Loucy (cell line): ENCODE data around the gene PRKAR2B.

ENCODE experiments used
- H2AFZ ChIP-seq: fragments of 200-600 bp; sonication (generic); 2 replicates; pipeline ENCODE4 v1.6.0; 2016; ENCODE audit warnings: antibody characterized with exemption, mild to moderate bottlenecking, low read length, moderate library complexity
- H3F3A ChIP-seq: fragments of 200-600 bp; 2 replicates; pipeline ENCODE4 v1.6.0; 2016; ENCODE audit warnings: antibody characterized with exemption, low read depth, mild to moderate bottlenecking
- H3K27me3 ChIP-seq: fragments of 200-600 bp; sonication (generic); 2 replicates; pipeline ENCODE4 v1.6.1; 2014; ENCODE audit warnings: low read length, mild to moderate bottlenecking; ENCODE audit not compliant: insufficient read depth, poor library complexity, severe bottlenecking
- H3K36me3 ChIP-seq: fragments of 200-600 bp; sonication (generic); 2 replicates; pipeline ENCODE4 v1.6.1; 2016; ENCODE audit warnings: low read length; ENCODE audit not compliant: insufficient read depth
- H3K4me1 ChIP-seq: fragments of 200-600 bp; sonication (generic); 2 replicates; pipeline ENCODE4 v1.5.1; 2014; ENCODE audit warnings: low read length, mild to moderate bottlenecking; ENCODE audit not compliant: insufficient read depth, poor library complexity, severe bottlenecking
- H3K4me2 ChIP-seq: fragments of 200-600 bp; sonication (generic); 2 replicates; pipeline ENCODE4 v1.6.0; 2014; ENCODE audit warnings: antibody characterized with exemption, low read length, low read depth, mild to moderate bottlenecking; ENCODE audit not compliant: poor library complexity, severe bottlenecking
- H3K4me3 ChIP-seq: fragments of 200-600 bp; sonication (generic); 2 replicates; pipeline ENCODE4 v1.5.1; 2014; ENCODE audit warnings: low read length, mild to moderate bottlenecking, mixed read lengths; ENCODE audit not compliant: poor library complexity, severe bottlenecking
- H3K79me2 ChIP-seq: fragments of 200-600 bp; sonication (generic); 2 replicates; pipeline ENCODE4 v1.6.1; 2014; ENCODE audit warnings: low read length; ENCODE audit not compliant: insufficient read depth
- H3K9ac ChIP-seq: fragments of 200-600 bp; sonication (generic); 2 replicates; pipeline ENCODE4 v1.6.0; 2014; ENCODE audit warnings: mild to moderate bottlenecking, low read depth, low read length, moderate library complexity; ENCODE audit not compliant: poor library complexity, severe bottlenecking
- H3K9me2 ChIP-seq: fragments of 200-600 bp; sonication (generic); replicated peaks from 2 replicates; pipeline ENCODE4 v1.6.1; 2016; ENCODE audit warnings: low read depth, low read length, mixed read lengths
- H3K9me3 ChIP-seq: fragments of 200-600 bp; sonication (generic); 2 replicates; pipeline ENCODE4 v1.6.1; 2014; ENCODE audit warnings: mild to moderate bottlenecking, antibody characterized with exemption, low read length, low read depth; ENCODE audit not compliant: insufficient read depth
- H4K20me1 ChIP-seq: fragments of 200-600 bp; sonication (generic); 2 replicates; pipeline ENCODE4 v1.6.0; 2014; ENCODE audit warnings: antibody characterized with exemption, low read length, mild to moderate bottlenecking; ENCODE audit not compliant: insufficient read depth, poor library complexity, severe bottlenecking
- CTCF ChIP-seq: fragments of 200-600 bp; sonication (generic); conservative IDR thresholded peaks from 2 replicates; pipeline ENCODE4 v1.5.1; 2014; ENCODE audit warnings: mild to moderate bottlenecking, antibody characterized with exemption, low read length
- EZH2phosphoT487 ChIP-seq: fragments of 200-600 bp; IDR thresholded peaks from 2 replicates; pipeline ENCODE4 v1.6.1; 2018; ENCODE audit warnings: antibody characterized with exemption, mild to moderate bottlenecking, moderate library complexity, borderline replicate concordance

Gene PRKAR2B

GRCh38 chr7:107029764-107030286 is 14.7 kb upstream of the PRKAR2B start:
- H2AFZ ChIP-seq, result no peak overlapping the region
- no peak overlapping the region for H3K9ac ChIP-seq
- TF ChIP-seq CTCF (no peak), EZH2phosphoT487 (no peak)
- H3K9me3 ChIP-seq, result no peaks in the 10 kb centered on the region
- H3K4me1 ChIP-seq, result peaks cover 12% of the 10 kb centered on the region
- H3K36me3 ChIP-seq, result no peaks in the 10 kb centered on the region
- H3K4me3 ChIP-seq, result no peak overlapping the region
- no peaks in the 10 kb centered on the region for H3K9me2 ChIP-seq
- H3K27me3 ChIP-seq, result no peaks in the 10 kb centered on the region
- H3F3A ChIP-seq, result no peaks in the 10 kb centered on the region
- no peaks in the 10 kb centered on the region for H3K79me2 ChIP-seq
- no peaks in the 10 kb centered on the region for H4K20me1 ChIP-seq
- H3K4me2 ChIP-seq, result no peak overlapping the region

GRCh38 chr7:107032050-107032449 is 12.5 kb upstream of the PRKAR2B start:
- TF ChIP-seq CTCF, result no peak
- TF ChIP-seq EZH2phosphoT487, result no peak
- Histone ChIP-seq H3K4me2 (no peak overlapping the region), H3K9me2 (no peaks in the 10 kb centered on the region), H4K20me1 (no peaks in the 10 kb centered on the region), H3F3A (no peaks in the 10 kb centered on the region), H3K79me2 (no peaks in the 10 kb centered on the region), H3K4me1 (peaks cover 14% of the 10 kb centered on the region), H3K27me3 (no peaks in the 10 kb centered on the region), H3K9me3 (no peaks in the 10 kb centered on the region), H3K36me3 (no peaks in the 10 kb centered on the region), H3K9ac (no peak overlapping the region), H3K4me3 (no peak overlapping the region), H2AFZ (no peak overlapping the region)

- Histone ChIP-seq H2AFZ (no peak overlapping the region), H3K36me3 (no peaks in the 10 kb centered on the region), H3K9me2 (no peaks in the 10 kb centered on the region), H3K9me3 (no peaks in the 10 kb centered on the region), H3K4me3 (no peak overlapping the region), H3K4me2 (no peak overlapping the region), H3K4me1 (peaks cover 6% of the 10 kb centered on the region), H3F3A (no peaks in the 10 kb centered on the region), H4K20me1 (no peaks in the 10 kb centered on the region), H3K79me2 (no peaks in the 10 kb centered on the region), H3K9ac (no peak overlapping the region), H3K27me3 (no peaks in the 10 kb centered on the region)
- TF ChIP-seq CTCF (no peak), EZH2phosphoT487 (no peak)
These were observed 11.6 kb upstream of the PRKAR2B start for GRCh38 chr7:107032720-107033438.
